HG02571 (cell line): ENCODE results near the gene FKBP10.
"Not testable (repeated sequence)": the region's sequence is repeated elsewhere in the genome, so short reads cannot be mapped to it uniquely, and the experiment has no call there.

Experiments used
- ATAC-seq: cut with Tn5 transposase; IDR thresholded peaks from one replicate; pipeline ENCODE4 v1.9.1; 2021; ENCODE audit warnings: mild to moderate bottlenecking, moderate library complexity; ENCODE audit not compliant: unreplicated experiment

The FKBP10 gene

DNA sequence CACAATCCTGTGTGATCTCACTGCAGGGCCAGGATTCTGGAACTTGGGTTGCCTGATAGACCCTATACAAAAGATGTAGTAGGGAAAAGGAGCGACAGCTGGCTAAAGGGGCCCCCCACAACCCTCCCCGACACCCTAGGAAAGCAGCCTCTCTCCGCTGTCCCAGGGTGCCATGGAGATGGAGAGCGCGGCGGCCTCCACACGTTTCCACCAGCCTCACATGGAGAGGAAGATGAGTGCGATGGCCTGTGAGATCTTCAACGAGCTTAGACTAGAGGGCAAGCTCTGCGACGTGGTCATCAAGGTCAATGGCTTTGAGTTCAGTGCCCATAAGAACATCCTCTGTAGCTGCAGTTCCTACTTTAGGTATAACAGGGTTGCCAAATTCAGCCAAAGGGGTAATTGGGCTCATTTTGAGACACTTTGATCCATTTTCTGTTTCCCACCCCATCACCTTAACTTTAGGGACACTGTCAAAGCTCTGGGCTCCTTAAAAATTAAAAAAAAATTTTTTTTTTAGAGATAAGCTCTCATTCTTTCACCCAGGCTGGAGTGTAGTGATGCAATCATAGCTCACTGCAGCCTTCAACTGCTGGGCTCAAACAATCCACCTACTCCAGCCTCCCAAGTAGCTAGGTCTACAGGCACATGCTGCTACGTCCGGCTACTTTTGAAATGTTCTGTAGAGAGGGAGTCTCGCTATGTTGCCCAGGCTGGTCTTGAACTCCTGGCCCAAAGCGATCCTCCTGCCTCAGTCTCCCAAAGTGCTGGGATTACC is 25.1 kb downstream of the FKBP10 start, which contains the start of gene KLHL10:
Gene KLHL10, plus strand, starts transcription at position 65 of the 778 bp plus-strand sequence. Its CDS starts 108 bp downstream, at position 173.
- no peak for ATAC-seq

DNA sequence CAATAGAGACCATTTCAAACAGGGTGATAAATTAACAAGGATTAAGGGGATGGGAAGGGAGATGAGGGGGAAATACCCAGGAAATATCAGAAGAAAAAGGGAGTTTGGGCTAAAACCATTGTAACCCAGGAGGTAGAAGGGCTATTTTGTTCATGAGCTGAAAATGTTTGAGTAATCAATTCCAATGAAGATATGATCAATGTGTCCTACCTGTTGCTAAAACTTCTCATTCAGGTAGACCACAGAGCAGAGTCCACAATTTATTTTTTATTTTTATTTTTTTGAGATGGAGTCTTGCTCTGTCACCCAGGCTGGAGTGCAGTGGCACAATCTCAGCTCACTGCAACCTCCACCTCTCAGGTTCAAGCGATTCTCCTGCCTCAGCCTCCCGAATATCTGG is 26.6 kb downstream of the FKBP10 start:
- ATAC-seq = not testable (repeated sequence)

GRCh38 chr17:41840781-41841180 is 28.0 kb downstream of the FKBP10 start:
- not testable (repeated sequence) for ATAC-seq

GRCh38 chr17:41844971-41845370 is 32.2 kb downstream of the FKBP10 start:
- ATAC-seq = no peak

GRCh38 chr17:41848788-41849187 is 36.0 kb downstream of the FKBP10 start:
- ATAC-seq = no peak

DNA sequence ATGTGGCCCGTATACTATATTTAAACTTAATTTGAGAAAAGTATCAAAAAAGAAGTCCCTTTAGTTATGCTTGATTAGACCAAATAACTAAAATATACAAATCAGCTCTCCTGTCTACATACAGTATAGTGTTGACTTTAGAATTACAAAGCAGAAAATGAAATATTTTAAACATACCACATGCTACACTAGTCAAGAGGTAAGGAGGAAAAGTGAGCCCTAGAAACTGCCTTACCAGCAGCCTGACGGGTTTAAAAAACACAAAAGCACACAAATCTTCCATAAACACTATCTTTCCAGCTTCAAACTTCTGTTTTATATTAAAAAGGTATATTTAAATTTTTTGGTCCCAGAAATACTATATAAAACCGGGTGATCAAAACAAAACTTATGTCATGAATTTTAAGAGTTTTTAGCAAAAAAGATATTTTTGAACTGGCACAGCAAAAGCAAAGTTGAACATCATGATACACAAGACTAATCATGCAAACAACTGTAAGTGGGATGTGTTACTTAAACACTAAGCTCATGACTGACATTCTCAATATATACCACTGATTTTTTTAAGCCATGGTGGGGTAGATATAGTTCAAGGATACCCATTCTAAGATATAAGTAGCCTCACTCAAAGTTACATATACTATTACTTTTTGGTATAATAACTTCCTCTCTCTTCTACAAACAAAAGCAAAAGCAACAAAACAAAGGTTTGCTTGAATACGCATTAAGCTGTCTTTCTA is 36.6 kb downstream of the FKBP10 start:
- ATAC-seq = no peak

DNA sequence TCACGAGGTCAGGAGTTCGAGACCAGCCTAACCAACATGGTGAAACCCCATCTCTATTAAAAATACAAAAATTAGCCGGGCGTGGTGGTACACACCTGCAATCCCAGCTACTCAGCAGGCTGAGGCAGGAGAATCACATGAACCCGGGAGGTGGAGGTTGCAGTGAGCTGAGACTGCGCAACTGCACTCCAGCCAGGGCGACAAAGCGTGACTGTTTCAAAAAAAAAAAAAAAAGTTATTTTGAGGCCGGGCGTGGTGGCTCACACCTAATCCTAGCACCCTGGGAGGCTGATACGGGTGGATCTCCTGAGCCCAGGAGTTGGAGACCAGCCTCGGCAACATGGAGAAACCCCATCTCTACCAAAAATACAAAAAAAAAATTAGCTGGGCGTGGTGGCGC is 38.6 kb downstream of the FKBP10 start:
- ATAC-seq = not testable (repeated sequence)

DNA sequence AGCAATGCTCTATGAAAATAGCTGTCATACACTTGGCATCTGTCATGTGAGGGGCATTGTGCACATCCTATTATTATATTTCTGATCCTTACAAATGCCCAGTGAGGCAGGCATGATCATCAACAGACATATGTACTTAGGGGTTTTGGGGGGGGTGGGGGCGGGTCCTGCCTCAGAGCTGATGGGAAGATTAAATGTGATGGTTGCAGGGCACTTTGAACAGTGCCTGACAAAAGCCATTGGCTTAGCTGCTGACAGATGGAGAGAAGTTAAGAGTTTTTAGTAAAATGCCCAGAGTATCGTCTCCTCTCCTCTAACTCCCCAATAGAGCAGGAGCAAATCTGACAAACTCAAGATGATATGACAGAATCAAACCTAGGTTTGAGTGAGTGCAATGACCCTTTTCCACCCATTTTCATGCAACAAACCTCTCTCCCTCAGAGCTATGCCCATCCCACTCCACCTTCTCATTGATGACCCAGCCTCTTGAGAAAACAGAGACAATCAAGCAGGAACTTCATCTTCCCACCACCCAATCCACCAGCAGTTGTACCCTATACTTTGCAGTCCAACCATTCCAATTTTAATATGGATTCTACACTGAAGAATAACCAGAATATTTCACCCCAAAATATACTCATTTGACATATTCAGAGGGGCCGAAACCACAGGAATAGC is 47.6 kb downstream of the FKBP10 start:
- no peak for ATAC-seq

DNA sequence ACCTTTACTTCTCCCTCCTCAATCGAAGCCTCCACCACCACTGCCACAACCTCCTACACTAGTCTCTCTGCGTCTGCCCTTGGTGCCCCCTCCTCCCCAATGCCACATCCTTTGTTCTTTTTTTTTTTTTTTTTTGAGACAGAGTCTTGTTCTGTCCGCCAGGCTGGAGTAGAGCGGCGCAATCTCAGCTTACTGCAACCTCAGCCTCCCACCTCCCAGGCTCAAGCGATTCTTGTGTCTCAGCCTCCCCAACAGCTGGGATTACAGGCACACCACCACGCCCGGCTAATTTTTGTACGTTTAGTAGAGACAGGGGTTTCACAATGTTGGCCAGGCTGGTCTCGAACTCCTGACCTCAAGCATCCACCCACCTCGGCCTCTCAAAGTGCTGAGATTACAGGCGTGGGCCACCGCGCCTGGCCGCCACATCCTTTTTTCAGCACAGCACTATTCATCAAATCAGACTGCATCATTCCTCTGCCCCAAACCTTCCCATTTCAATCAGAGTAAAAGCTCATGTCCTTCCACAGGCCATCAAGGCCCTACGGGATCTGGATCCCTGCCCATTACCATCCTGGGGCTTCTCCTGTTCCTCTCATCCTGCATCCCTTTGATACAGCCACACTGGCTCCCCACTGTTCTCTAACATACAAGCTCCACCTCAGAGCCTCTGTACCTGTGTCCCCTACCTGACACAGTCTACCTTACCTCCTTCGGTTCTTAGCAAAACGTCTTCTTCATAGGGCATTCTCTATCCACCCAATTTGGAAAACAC is 50.5 kb downstream of the FKBP10 start:
- no peak for ATAC-seq

GRCh38 chr17:41864498-41864835 is 51.7 kb downstream of the FKBP10 start:
- ATAC-seq = peak; percentile 23

GRCh38 chr17:41864836-41865595 is 52.2 kb downstream of the FKBP10 start, which contains the start of gene KLHL11:
Gene KLHL11 (minus strand): TSS chr17:41865423. CDS start chr17:41865370, 53 bp downstream.
- peak; percentile 89 for ATAC-seq

- ATAC-seq = no peak
These were observed 52.7 kb downstream of the FKBP10 start for GRCh38 chr17:41865596-41865893.

DNA sequence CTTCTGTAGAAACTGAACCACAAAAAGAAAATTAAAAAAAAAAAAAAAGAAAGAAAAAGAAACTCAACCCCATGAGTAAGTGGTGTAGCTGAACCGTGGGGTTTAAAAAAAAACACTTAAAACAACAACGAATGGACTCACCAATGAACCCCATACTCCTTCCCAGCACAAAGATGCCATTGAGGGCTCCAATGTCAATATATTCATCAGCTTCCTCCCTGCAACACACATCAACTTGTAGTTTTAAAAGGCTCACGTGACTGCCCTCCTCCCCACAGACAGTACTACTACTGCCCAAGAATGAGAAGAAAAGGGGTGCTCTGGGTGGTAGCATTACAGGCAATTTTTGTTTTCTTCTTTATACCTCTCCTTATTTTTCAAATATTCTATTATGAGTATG is 55.8 kb downstream of the FKBP10 start:
- ATAC-seq = no peak

DNA sequence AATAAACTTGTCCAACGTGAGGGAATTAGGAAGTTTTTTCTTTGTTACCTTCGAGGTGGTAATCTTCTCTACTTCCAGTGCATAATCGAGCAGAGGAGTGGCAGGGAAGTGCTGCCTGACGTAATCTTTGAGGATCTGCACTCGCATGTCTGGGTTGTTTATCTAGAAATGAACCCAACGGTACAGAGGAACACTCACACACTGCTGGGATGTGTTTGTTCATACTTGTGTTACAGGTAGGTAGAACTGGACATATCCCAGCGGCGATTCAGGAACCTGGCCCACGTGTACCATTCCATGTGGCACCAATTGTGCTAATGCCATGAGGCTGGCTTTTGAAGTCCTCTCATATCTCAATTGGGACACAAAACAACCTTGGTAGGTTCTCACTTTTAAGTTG is 56.6 kb downstream of the FKBP10 start:
- ATAC-seq = no peak

- no peak for ATAC-seq
These were observed 57.3 kb downstream of the FKBP10 start for GRCh38 chr17:41870097-41870496.

DNA sequence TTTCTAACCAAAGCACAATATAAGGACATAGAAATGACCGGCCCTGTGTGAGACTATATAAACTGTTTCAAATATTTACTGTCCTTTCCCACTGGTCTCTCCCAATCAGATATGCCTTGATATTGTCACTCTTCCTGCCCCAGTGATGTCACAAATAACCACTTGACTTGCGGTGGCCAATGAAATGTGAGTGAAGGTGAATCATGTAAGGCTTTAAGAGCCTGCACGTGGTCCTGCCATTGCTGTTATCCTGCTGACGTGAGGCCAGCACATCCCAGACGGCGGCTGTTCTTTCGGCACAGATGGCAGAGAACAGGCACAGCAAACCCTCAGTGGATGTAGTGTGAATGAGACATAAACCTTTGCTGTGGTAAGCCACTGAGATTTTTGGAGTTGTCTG is 57.8 kb downstream of the FKBP10 start:
- no peak for ATAC-seq

DNA sequence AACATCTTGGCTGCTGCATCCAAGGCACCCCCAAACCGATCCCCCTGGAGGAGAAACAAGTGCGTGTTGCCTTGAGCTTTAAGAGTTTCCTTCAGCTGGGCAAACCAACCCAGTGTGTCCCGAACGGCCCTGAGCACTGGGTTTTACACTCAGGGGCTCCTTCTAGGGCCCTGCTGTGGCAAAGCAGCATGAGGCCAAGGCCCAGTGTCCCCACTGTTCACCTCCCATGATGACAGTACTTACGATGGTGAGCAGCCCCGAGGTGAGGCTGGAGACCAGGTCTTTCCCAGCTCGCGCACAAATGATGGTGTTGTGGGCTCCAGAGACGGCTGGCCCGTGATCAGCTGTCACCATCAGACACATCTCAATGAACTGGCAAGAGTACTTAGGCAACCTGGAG is 59.0 kb downstream of the FKBP10 start:
- no peak for ATAC-seq
